ENCODE data around the gene CASK. TPM values are rescaled to one million over a fixed set of nuclear protein-coding genes. Genes with fewer than 3 reads are reported as not detected.

CASK gene
- total and polyA plus RNA-seq, 2 of the 13 experiments (the other 11 are each of a cell fraction or from before 2014, with no cell fraction given), result 14.5 to 16.0 TPM

GRCh38 chrX:41971346-41971745, 48.0 kb upstream of the CASK start (continued):
- TF ChIP-seq TRIM22 (IDR thresholded peaks at IDR 0.05) (no peak), JDP2 (CRISPR knock-in tag; IDR thresholded peaks at IDR 0.05; ENCODE audit: borderline replicate concordance) (no peak), GABPB1 (CRISPR knock-in tag; IDR thresholded peaks at IDR 0.05) (no peak)

- Histone ChIP-seq H3K4me1 (ENCODE audit: insufficient read depth, low read length) (no peaks in the 10 kb centered on the region), H2AFZ (ENCODE audit: low read length) (no peak overlapping the region), H3K79me2 (ENCODE audit: insufficient read depth, low read length) (no peaks in the 10 kb centered on the region), H3K9ac (ENCODE audit: insufficient read depth, low read depth, low read length) (no peak overlapping the region), H3K27me3 (ENCODE audit: control insufficient read depth in 1 of 2, insufficient read depth in 2 of 2, low read length in 2 of 2) (no peaks in the 10 kb centered on the region), H3K4me3 (replicated peaks in 1 of 3; ENCODE audit: insufficient read depth in 1 of 3, low read depth in 2 of 3, low read length in 3 of 3) (no peak overlapping the region), H3K4me2 (ENCODE audit: low read depth, low read length) (no peak overlapping the region), H4K20me1 (ENCODE audit: insufficient read depth, low read length) (no peaks in the 10 kb centered on the region), H3K36me3 (replicated peaks in 1 of 2; ENCODE audit: control insufficient read depth in 1 of 2, insufficient read depth in 2 of 2, low read length in 2 of 2) (no peaks in the 10 kb centered on the region), H3K27ac (ENCODE audit: extremely low read length, insufficient read depth, low read length) (no peak overlapping the region), H3K9me3 (ENCODE audit: low read length) (no peaks in the 10 kb centered on the region)
- in situ Hi-C loops (cut with HindIII; ENCODE audit: extremely low pct_ligation_motif_present, low pct_unique_long_range_greater_than_20kb), result no loop called here
- ChIA-PET POLR2A (no interaction called here), CTCF (ENCODE audit: low intra/inter-chr PET ratio, low total read pairs) (no interaction called here)
- intact Hi-C loops (cut with micrococcal nuclease; ENCODE audit: unreplicated experiment), result no loop called here
- TF ChIP-seq ZNF337 (CRISPR knock-in tag; IDR thresholded peaks at IDR 0.05; ENCODE audit: borderline replicate concordance, low read depth), result no peak
- no peak for TF ChIP-seq FOXO1 (CRISPR knock-in tag; IDR thresholded peaks at IDR 0.05)
- no peak for TF ChIP-seq PHB2 (IDR thresholded peaks at IDR 0.05; ENCODE audit: partially characterized antibody)
- no peak for TF ChIP-seq PAX8 (CRISPR knock-in tag; IDR thresholded peaks at IDR 0.05; ENCODE audit: borderline replicate concordance)
- TF ChIP-seq ZNF737 (CRISPR knock-in tag; IDR thresholded peaks at IDR 0.05; ENCODE audit: borderline replicate concordance), result no peak
- no peak for TF ChIP-seq ZNF441 (CRISPR knock-in tag; IDR thresholded peaks at IDR 0.05; ENCODE audit: borderline replicate concordance)
- no peak for FAIRE-seq
- no peak for DNase-seq (ENCODE audit: low spot score)
- ATAC-seq, result no peak
- no TSS peak for BruUV-seq (replicated peaks)
Observed at GRCh38 chrX:41970419-41970818, 47.1 kb upstream of the CASK start.

Data from HepG2 (cell line).